GM21737 (cell line): ENCODE results near the gene PEX5L.

Experiments used
- ATAC-seq: cut with Tn5 transposase; IDR thresholded peaks from one replicate; pipeline ENCODE4 v1.9.1; 2021; ENCODE audit warnings: mild to moderate bottlenecking, moderate library complexity; ENCODE audit not compliant: unreplicated experiment

The PEX5L gene

DNA sequence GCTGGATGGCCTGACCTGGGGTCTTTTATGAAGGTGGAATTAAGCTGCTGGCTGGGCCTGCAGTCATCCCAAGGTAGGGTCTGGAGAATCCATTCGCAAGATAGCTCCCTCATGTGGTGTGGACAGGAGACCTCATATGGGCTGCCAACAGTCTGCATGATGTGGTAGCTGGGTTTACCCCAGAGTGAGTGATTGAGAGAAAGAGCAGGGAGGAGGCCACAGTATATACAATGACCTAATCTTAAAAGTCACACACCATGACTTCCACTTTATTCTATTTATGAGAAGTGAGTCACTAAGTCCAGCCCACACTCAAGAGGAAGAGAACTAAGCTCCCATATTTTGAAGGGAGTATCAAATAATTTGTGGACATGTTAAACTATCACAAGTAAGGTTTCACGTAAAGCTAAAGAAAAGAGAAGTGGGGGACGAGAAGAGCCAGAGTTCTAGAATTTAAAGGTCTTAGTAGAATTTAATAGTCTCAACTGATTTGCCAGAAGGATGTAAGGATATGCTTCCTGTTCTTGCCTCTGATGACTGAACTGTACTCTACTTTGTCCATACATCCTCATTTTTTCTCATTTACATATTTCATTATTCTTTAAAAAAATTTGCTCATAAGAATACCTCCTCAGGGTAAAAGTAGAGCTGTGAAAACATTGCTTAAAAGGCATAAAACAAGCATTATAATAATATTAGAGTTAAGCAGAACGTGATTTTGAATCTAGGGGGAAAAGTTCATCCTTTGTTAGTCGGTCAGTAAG is 184.4 kb downstream of the PEX5L start:
- no peak for ATAC-seq

DNA sequence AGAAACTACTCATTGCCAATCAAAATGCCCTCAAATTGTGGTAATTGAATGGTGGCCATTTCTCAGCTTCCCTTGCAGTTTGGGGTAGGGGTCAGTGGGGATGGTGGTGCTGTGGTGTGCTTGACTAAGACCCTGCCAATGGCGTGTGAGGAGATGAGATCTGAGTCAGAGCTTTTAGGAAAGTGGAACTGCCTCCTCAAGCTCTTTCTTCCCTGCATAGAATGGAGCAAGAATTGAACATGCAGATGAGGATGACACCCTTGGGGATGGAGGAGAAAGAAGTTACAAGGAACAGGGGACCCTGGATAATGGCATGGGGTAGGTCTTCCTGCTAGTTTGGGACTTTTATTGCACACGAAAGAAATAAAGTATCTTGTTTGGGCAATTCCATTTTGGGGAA is 188.0 kb downstream of the PEX5L start:
- no peak for ATAC-seq

GRCh38 chr3:179842061-179842460 is 194.7 kb downstream of the PEX5L start:
- ATAC-seq: no peak

GRCh38 chr3:179840985-179841384 is 195.8 kb downstream of the PEX5L start:
- ATAC-seq: no peak

GRCh38 chr3:179837374-179837773 is 199.4 kb downstream of the PEX5L start:
- ATAC-seq: no peak

DNA sequence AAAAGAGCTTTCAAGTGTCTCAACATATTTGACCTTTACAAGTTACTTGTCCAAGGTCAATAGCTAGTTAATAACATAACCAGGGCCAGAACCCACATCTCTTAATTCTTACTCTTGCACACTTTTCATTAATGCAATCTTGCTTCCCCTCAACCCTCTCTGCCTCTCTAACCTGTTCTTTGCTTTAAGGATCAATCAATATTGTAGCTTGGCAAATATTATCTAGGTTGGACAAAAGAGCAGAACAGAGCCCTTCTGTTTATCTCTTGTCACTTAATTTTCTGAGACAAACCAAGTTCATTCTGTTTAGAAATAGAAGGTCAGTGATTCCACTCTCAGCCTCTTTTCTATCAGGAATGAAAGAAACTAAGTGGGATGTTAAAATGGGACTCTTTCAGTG is 203.4 kb downstream of the PEX5L start:
- ATAC-seq: no peak

GRCh38 chr3:179832333-179832854 is 204.3 kb downstream of the PEX5L start:
- ATAC-seq: no peak

GRCh38 chr3:179829401-179829800 is 207.3 kb downstream of the PEX5L start:
- no peak for ATAC-seq

DNA sequence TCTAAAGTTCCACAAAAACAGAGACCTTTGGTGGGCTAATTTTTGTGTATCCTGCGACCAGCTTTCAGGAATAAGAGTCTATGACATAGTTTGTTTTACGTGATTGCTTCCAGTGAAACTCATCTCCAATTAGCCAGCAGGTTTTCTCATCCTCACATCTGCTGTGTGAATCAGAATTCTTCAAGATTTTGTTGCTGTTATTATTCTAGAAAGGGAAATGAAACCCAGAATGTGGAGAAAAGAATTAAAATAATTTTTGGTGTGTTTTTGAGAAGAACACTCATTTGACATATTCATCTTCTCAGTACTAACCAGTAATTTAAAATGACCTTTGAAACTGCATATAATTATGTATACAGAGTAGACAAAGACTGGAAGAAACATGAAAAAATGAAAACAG is 208.0 kb downstream of the PEX5L start:
- ATAC-seq: no peak

DNA sequence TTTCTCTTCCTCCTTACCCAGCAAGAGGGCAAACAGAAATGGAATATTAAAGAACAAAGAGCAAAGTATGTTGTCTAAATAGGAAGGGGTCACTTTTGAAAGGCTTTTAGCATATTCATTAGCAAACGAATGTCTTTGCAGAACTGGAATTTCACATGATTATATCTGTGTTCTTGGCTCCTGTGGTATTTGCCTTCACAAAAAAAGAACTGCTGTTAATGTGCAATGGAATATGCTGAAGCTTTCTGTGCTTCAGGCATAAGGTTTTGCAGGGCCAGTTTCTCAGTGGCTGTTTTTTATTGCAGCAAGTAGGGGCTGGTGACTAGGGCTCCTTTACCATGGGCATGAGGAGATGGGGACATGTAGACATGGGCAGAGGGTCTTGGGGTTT is 210.5 kb downstream of the PEX5L start:
- ATAC-seq: no peak

DNA sequence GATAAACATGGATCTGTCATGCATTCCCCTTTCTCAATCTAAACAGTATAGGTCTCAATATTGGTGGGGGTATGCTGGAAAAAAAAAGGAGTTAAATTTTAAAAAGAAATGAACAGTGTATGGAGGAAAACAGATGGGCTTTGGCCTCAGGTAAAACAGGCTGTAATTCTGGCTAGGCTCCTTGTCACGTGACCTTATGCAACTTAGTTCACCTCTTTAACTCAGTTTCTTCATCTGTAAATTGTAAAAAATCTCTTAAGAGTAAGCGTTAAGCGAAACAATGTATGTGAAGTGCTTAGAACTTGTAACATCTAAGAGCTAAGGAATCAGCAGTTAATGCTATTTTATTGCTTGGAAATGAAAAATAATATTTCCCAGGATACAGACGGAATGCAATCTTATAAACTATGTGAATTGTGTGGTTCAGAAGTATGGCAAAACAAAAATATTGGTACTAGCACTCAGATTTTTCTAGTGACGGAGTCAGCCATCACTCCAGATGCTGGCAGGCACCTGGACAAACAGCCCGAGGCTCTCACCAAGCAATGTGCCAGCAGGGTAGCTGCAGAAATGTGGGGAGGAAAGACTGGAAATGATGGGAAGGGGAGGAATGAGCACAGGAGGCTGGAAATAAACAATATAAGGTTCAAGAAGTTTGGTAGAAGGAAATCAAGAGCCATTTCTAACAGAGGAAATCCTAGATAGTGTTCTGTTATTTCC is 211.1 kb downstream of the PEX5L start:
- no peak for ATAC-seq

GRCh38 chr3:179822296-179822695 is 214.4 kb downstream of the PEX5L start:
- no peak for ATAC-seq

GRCh38 chr3:179819379-179819778 is 217.4 kb downstream of the PEX5L start:
- ATAC-seq: no peak

GRCh38 chr3:179812096-179812382 is 224.7 kb downstream of the PEX5L start:
- ATAC-seq: no peak

DNA sequence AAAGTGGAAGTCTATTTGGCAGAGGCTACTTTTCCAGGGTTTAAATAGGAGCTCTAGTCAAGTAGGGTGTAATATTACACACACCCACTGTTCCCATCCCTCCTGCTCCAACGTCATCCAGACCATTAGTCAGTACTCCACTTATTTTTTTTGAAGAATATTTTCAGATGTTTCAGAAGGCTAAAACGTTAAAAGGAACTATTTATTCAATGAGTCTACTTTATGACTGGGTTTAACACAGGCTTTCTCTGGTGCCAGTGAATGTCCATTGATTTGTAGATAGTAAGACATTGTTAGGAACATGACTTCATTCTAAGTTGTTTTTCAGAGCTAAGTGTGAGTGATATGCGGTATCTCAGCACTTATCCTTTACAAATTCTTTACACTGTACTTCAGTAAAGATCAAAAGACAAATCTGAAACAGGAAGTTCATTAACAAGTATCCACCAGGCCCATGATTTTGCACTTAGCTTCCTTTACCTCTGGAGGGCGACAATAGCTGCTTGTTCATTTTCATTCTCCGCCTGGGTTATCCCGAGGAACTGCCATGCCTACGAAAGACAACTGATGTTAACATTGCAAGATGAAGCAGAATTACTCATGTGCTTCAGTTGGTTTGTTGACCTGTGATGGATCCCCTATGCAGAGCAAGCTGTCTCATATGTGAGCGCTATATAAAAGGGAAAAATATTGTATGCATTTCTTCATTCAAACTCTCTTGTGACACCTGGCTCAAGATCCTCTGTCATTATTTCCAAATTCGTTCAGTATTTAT is 225.2 kb downstream of the PEX5L start:
- peak; percentile 90 for ATAC-seq

DNA sequence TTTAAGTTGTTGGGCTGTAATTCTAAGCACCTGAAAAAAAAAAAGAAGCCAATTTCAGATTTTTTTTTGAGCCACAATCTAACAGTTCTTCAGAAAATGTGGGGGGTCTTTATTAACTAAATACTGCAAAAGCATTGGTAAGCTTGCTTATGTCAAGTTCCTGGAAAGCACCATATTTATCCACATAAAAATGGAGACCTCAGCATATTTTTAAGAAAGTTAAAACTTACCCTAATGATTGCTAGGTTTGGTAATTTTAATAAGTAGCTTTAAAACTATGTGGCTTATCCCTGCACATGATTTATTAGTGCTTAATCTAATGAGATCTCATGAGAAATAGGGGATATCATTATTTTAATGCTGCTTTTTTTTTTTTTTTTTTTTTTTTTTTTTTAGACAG is 227.1 kb downstream of the PEX5L start:
- ATAC-seq: no peak

DNA sequence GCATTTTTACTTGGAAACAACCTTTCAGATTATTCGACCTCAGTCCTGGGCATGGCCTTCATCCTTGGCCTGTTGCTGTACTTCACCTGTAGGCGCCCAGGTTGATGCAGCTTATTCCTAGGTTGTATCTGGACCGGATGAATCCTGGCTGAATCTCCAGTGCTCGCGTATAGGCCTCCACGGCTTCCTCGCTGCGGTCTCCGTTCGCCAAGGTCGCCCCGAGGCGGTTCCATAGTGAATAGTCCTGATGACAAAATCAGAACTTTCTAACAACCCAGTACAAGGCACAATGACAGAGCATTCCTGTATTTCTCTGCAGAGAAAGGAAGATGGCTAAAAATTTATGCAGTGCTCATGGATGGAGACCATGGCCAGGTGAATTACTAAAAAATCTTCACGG is 229.1 kb downstream of the PEX5L start:
- no peak for ATAC-seq

DNA sequence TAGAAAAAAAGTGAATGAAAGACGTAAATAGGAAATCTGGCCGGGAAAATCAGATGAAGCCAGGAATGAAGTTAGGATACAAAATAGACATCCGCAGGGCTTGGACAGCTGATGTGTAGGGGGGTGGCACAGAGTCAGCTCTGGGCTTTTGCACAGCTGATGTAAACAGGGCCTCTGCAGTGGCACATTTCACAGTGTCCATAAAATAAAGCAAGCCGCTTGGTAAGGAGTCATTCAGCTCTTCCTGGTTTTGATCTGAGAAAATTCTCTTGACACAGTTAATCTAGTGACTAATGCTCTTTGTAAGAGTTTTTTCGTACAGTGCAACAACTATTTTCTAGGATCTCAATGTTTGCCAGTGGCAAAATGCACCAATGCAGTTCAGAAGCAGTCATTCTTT is 230.6 kb downstream of the PEX5L start:
- no peak for ATAC-seq

- no peak for ATAC-seq
Observed at GRCh38 chr3:179801856-179802255, 234.9 kb downstream of the PEX5L start.

- ATAC-seq: no peak
Observed at GRCh38 chr3:179801263-179801662, 235.5 kb downstream of the PEX5L start.

DNA sequence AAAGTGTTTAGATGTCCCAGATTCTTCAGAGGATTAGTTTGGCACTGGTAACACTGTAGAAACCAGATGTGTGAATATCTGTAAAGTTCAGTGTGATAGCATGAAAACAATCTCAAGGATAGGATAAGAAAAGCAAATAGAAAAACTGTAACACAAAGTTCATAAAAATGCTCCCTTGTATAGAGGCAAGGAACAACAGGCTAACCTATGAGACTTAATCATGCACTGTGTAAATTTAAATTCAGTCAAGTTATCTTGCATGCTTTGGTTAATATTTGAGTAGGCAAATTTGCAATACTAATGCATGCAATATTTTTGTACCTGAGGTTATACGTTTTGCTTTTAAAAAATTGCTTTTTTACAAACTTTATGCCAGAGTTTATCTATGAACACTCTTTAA is 239.5 kb downstream of the PEX5L start:
- ATAC-seq: no peak

- ATAC-seq: no peak
Observed at GRCh38 chr3:179796421-179796820, 240.3 kb downstream of the PEX5L start.
